Keratinocyte (primary cell): Measurements from ENCODE around the gene NME8.

ENCODE experiments used
- CTCF ChIP-seq, 3 experiments: IDR thresholded peaks in 1 of 3; conservative IDR thresholded peaks in 1 of 3; optimal IDR thresholded peaks in 1 of 3; 2 replicates in 2 of 3; 3 replicates in 1 of 3; pipeline versions ENCODE3 to v1.5.1; 2011; ENCODE audit warnings: low read length in 3 of 3, mild to moderate bottlenecking in 3 of 3, moderate library complexity in 2 of 3, control low read depth in 1 of 3, inconsistent platforms in 1 of 3; ENCODE audit not compliant: insufficient read depth in 2 of 3; ENCODE audit errors: extremely low read depth in 1 of 3
- EZH2 ChIP-seq: IDR thresholded peaks from one replicate; pipeline ENCODE4 v1.6.1; 2012; ENCODE audit warnings: inconsistent platforms, mild to moderate bottlenecking, low read length, moderate library complexity

GRCh38 chr7:37817591-37817960, 30.8 kb upstream of the NME8 start:
- TF ChIP-seq CTCF (optimal IDR thresholded peaks at IDR 0.05 in 1 of 3, IDR thresholded peaks at IDR 0.05 in 1 of 3, conservative IDR thresholded peaks at IDR 0.05 in 1 of 3; ENCODE audit: extremely low read depth in 1 of 3, insufficient read depth in 2 of 3, low read length in 3 of 3) = no peak
- TF ChIP-seq EZH2 = no peak
